ENCODE results near the gene RNF166. TPM values are rescaled to one million over a fixed set of nuclear protein-coding genes. Genes with fewer than 3 reads are reported as not detected.

RNF166 gene
- total and polyA plus RNA-seq, 5 experiments from 2014 or later: 79.4 to 230 (median 104) TPM

GRCh38 chr16:88649195-88649923, 56.8 kb downstream of the RNF166 start:
- H3K4me3 Mint-ChIP-seq: peak overlapping the region; percentile 82 to 96 (median 90)
- peaks cover 8 to 40% (median 35%) of the 10 kb centered on the region in 4 donors for H3K4me1 Mint-ChIP-seq
- POLR2A ChIA-PET: interaction anchor here (0.7 to 4.7 kb wide), 13 partner anchors 11 to 197 kb away, joined by 3 to 48 read pairs (median 4); partner anchors contain the start of genes IL17C, MVD and ZFPM1
- ATAC-seq: no peak
- no peaks in the 10 kb centered on the region for H3K27me3 Mint-ChIP-seq
- peaks cover 0 to 17% (median 0%) of the 10 kb centered on the region in 3 donors for H3K36me3 Mint-ChIP-seq
- no peak for DNase-seq
- no peaks in the 10 kb centered on the region for H3K9me3 Mint-ChIP-seq
- H3K27ac Mint-ChIP-seq: peak overlapping the region; percentile 61 to 96 (median 85)

GRCh38 chr16:88647178-88648070, 58.8 kb downstream of the RNF166 start:
- no peak for ATAC-seq
- POLR2A ChIA-PET: interaction anchor here (1.0 to 4.7 kb wide), 5 partner anchors 9 to 55 kb away, joined by 3 to 48 read pairs (median 7); partner anchors contain the start of gene IL17C
- H3K27ac Mint-ChIP-seq: peak overlapping the region in 3 of 10 donors; percentile 44 to 65 (median 48)

More at GRCh38 chr16:88647178-88648070, 58.8 kb downstream of the RNF166 start:
- Mint-ChIP-seq H3K4me1 (peaks cover 10 to 38% (median 32%) of the 10 kb centered on the region in 4 donors), H3K27me3 (no peaks in the 10 kb centered on the region), H3K9me3 (no peaks in the 10 kb centered on the region), H3K36me3 (peaks cover 0 to 20% (median 0%) of the 10 kb centered on the region in 3 donors), H3K4me3 (peak overlapping the region in 3 of 10 donors; percentile 14 to 19 (median 14))
- DNase-seq: no peak

Small RNA genes lying within 50 kb of the gene (microRNA-seq; reads per million reads assigned to microRNA genes)
- gene MIR4722 (ENCODE audit: borderline microRNAs expressed): not detected

Other genes starting within 250 kb of the RNF166 start
- 10 to 100 TPM; 78.7 to 81.2 TPM for gene ZC3H18, start 136.0 kb downstream of the RNF166 start, total RNA-seq
- gene ZC3H18, start 136.0 kb downstream of the RNF166 start, polyA plus RNA-seq: 10 to 100 TPM in 2 of 3 donors, 1 to 10 TPM in 1; 7.3 to 25.1 (median 15.9) TPM
- gene IL17C, start 67.8 kb downstream of the RNF166 start, total RNA-seq: under 1 TPM; 0.49 to 0.60 TPM
- under 1 TPM in 2 of 3 donors, not detected in 1; 0.16 to 0.69 TPM for gene IL17C, start 67.8 kb downstream of the RNF166 start, polyA plus RNA-seq
- gene CYBA, start 55.4 kb downstream of the RNF166 start, total RNA-seq: 100 to 1,000 TPM; 231 to 235 TPM
- 100 to 1,000 TPM; 625 to 787 (median 649) TPM for gene CYBA, start 55.4 kb downstream of the RNF166 start, polyA plus RNA-seq
- gene MVD, start 43.3 kb downstream of the RNF166 start, total RNA-seq: 10 to 100 TPM; 40.2 to 42.7 TPM
- 10 to 100 TPM; 14.4 to 20.4 (median 18.5) TPM for gene MVD, start 43.3 kb downstream of the RNF166 start, polyA plus RNA-seq
- 1 to 10 TPM; 2.3 to 2.5 TPM for gene SNAI3, start 19.9 kb downstream of the RNF166 start, total RNA-seq
- gene SNAI3, start 19.9 kb downstream of the RNF166 start, polyA plus RNA-seq: 1 to 10 TPM; 3.3 to 6.1 (median 5.3) TPM
- gene CTU2, start 95 bp upstream of the RNF166 start, total RNA-seq: 10 to 100 TPM; 28.7 to 31.5 TPM
- gene CTU2, start 95 bp upstream of the RNF166 start, polyA plus RNA-seq: 10 to 100 TPM; 16.9 to 21.9 (median 19.0) TPM
- 10 to 100 TPM; 90.0 to 94.5 TPM for gene PIEZO1, start 78.8 kb upstream of the RNF166 start, total RNA-seq
- gene PIEZO1, start 78.8 kb upstream of the RNF166 start, polyA plus RNA-seq: 1 to 10 TPM; 2.4 to 8.4 (median 5.7) TPM
- gene CDT1, start 97.4 kb upstream of the RNF166 start, total RNA-seq: under 1 TPM in 1 of 2 experiments, not detected in 1; 0.74 TPM
- gene CDT1, start 97.4 kb upstream of the RNF166 start, polyA plus RNA-seq: under 1 TPM; 0.13 to 0.46 (median 0.26) TPM
- gene APRT, start 105.5 kb upstream of the RNF166 start, total RNA-seq: 100 to 1,000 TPM; 174 to 183 TPM
- gene APRT, start 105.5 kb upstream of the RNF166 start, polyA plus RNA-seq: 100 to 1,000 TPM; 428 to 492 (median 431) TPM
- gene GALNS, start 150.5 kb upstream of the RNF166 start, total RNA-seq: 10 to 100 TPM; 48.6 to 53.5 TPM
- 10 to 100 TPM in 2 of 3 donors, 1 to 10 TPM in 1; 7.8 to 11.9 (median 11.8) TPM for gene GALNS, start 150.5 kb upstream of the RNF166 start, polyA plus RNA-seq
- gene TRAPPC2L, start 150.7 kb upstream of the RNF166 start, total RNA-seq: 10 to 100 TPM; 70.0 to 76.3 TPM
- 10 to 100 TPM; 81.8 to 86.5 (median 82.1) TPM for gene TRAPPC2L, start 150.7 kb upstream of the RNF166 start, polyA plus RNA-seq
- not detected for gene PABPN1L, start 160.3 kb upstream of the RNF166 start, total RNA-seq
- gene PABPN1L, start 160.3 kb upstream of the RNF166 start, polyA plus RNA-seq: not detected

All from naive thymus-derived CD8-positive, alpha-beta T cell (primary cell).